Measurements from ENCODE around the gene STK39. TPM values are rescaled to one million over a fixed set of nuclear protein-coding genes. Genes with fewer than 3 reads are reported as not detected.

Gene STK39
- total RNA-seq, 1 experiment from 2014 or later: 56.9 TPM

DNA sequence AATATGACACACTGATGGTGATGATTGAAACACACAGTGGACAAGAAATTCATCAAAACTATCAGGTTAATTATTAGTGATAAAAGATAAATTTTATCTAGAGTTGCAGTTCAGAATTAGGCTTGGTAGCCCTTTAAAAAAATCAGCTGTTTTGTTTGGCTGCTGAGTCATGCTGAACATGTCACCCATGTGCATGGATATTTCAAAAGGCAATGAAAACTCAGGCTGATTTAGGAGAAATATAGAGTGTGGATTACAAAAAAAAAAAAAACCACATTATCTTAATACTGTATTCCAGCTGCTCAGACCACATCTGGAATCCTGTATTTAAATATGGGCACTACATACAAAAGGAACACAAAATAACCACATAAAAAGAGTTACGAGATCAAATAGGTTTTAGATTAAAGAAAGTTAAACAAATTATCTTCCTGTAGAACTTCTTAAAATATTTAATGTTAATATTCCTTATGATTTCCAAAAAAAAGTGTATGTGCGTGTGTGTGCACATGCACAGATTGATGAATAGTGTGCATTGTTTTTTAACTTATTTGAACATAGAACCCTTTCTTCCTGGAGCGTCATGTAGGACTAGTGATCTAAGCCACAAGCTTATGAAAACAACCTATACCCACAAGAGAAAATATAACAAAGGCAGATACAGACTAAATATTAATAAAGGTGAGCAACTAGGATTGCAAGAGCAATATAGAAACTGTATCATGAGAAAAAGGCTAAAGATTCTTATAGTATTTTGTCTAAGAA is 186.2 kb downstream of the STK39 start:
- Histone ChIP-seq H3K79me2 (ENCODE audit: low read length) (peaks cover 14% of the 10 kb centered on the region; the same call in 1 of the 2 replicates), H3K36me3 (ENCODE audit: insufficient read depth, low read length) (no peaks in the 10 kb centered on the region; the same call in 1 of the 2 replicates), H4K20me1 (ENCODE audit: insufficient read depth, low read depth, low read length) (no peaks in the 10 kb centered on the region), H2AFZ (ENCODE audit: low read length) (no peak overlapping the region), H3K9me2 (replicated peaks; ENCODE audit: insufficient read depth, low read length) (no peaks in the 10 kb centered on the region), H3K27me3 (ENCODE audit: low read length) (no peaks in the 10 kb centered on the region), H3K9me3 (ENCODE audit: low read length) (no peaks in the 10 kb centered on the region), H3K4me1 (ENCODE audit: low read length) (no peaks in the 10 kb centered on the region), H3K9ac (ENCODE audit: low read length) (no peak overlapping the region), H3K4me3 (ENCODE audit: low read length) (no peak overlapping the region), H3K27ac (ENCODE audit: low read length) (no peak overlapping the region), H3K4me2 (ENCODE audit: low read depth, low read length, poor library complexity, severe bottlenecking) (no peak overlapping the region)
- no peak for DNase-seq

DNA sequence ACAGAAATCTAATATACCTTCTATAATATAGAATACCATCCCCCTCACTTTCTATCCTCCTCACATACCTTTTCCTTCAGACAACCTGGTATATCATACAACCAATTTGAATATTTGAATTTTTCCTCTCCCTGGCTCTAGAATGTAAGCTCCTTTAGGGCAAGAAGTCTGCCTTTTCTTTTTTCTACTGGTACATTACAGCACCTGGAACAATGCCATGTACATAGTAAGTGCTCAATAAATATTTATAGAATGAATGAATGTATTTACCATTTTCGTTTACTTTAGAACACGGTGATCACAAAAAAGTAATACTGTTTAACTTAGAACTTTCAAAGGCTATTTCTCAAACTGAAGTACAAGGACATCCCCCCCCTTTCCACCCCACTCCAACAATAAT is 187.6 kb downstream of the STK39 start:
- peaks cover 17% of the 10 kb centered on the region; the same call in 1 of the 2 replicates for H3K79me2 ChIP-seq (ENCODE audit: low read length)
- no peaks in the 10 kb centered on the region for H3K27me3 ChIP-seq (ENCODE audit: low read length)
- H3K9me2 ChIP-seq (replicated peaks; ENCODE audit: insufficient read depth, low read length): no peaks in the 10 kb centered on the region
- no peak for DNase-seq
- H4K20me1 ChIP-seq (ENCODE audit: insufficient read depth, low read depth, low read length): no peaks in the 10 kb centered on the region
- no peaks in the 10 kb centered on the region for H3K4me1 ChIP-seq (ENCODE audit: low read length)
- H2AFZ ChIP-seq (ENCODE audit: low read length): no peak overlapping the region
- H3K9ac ChIP-seq (ENCODE audit: low read length): no peak overlapping the region
- H3K9me3 ChIP-seq (ENCODE audit: low read length): no peaks in the 10 kb centered on the region
- no peak overlapping the region for H3K4me2 ChIP-seq (ENCODE audit: low read depth, low read length, poor library complexity, severe bottlenecking)
- H3K36me3 ChIP-seq (ENCODE audit: insufficient read depth, low read length): no peaks in the 10 kb centered on the region; the same call in 1 of the 2 replicates
- no peak overlapping the region for H3K27ac ChIP-seq (ENCODE audit: low read length)
- no peak overlapping the region for H3K4me3 ChIP-seq (ENCODE audit: low read length)

GRCh38 chr2:168058675-168059074 is 188.7 kb downstream of the STK39 start:
- no peaks in the 10 kb centered on the region for H3K27me3 ChIP-seq (ENCODE audit: low read length)
- no peak overlapping the region for H3K4me2 ChIP-seq (ENCODE audit: low read depth, low read length, poor library complexity, severe bottlenecking)
- no peak overlapping the region for H3K9ac ChIP-seq (ENCODE audit: low read length)
- no peaks in the 10 kb centered on the region for H3K9me3 ChIP-seq (ENCODE audit: low read length)
- H3K36me3 ChIP-seq (ENCODE audit: insufficient read depth, low read length): no peaks in the 10 kb centered on the region; the same call in 1 of the 2 replicates
- no peak overlapping the region for H3K27ac ChIP-seq (ENCODE audit: low read length)
- H3K4me1 ChIP-seq (ENCODE audit: low read length): no peaks in the 10 kb centered on the region
- H4K20me1 ChIP-seq (ENCODE audit: insufficient read depth, low read depth, low read length): no peaks in the 10 kb centered on the region
- DNase-seq: no peak
- H3K79me2 ChIP-seq (ENCODE audit: low read length): peaks cover 13% of the 10 kb centered on the region; the same call in 1 of the 2 replicates
- no peaks in the 10 kb centered on the region for H3K9me2 ChIP-seq (replicated peaks; ENCODE audit: insufficient read depth, low read length)
- H3K4me3 ChIP-seq (ENCODE audit: low read length): no peak overlapping the region
- H2AFZ ChIP-seq (ENCODE audit: low read length): no peak overlapping the region

DNA sequence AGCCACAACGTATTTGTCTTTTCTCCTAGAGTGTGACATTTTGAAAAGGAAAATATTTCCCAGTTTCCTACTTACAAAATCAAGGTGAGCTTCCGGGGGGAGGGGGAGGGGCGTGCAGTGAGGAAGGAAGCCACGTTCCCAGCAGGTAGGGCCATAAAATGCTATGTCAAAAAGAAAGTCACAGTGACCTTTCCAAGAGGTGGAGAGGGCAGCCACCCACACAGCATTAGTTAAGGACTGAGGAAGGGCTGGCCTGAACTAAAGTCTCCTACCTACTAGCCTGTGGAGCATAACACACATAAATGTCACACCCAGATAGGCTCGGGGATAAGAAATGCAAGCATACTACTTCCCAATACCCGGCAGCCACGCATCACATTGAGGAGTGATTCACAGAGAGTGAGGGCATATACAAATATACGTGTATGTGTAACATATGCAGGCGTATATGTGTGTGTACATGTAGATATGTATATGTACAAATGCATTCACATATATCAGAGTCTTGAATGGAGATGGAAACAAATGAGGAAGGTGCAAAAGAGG is 191.1 kb downstream of the STK39 start:
- no peaks in the 10 kb centered on the region for H3K4me1 ChIP-seq (ENCODE audit: low read length)
- no peak for DNase-seq
- no peak overlapping the region for H3K27ac ChIP-seq (ENCODE audit: low read length)

GRCh38 chr2:168054657-168055056 is 192.7 kb downstream of the STK39 start:
- no peak for DNase-seq
- no peak overlapping the region for H3K4me2 ChIP-seq (ENCODE audit: low read depth, low read length, poor library complexity, severe bottlenecking)

More for the DNA sequence above, 191.1 kb downstream of the STK39 start:
- Histone ChIP-seq H2AFZ (ENCODE audit: low read length) (no peak overlapping the region), H3K4me3 (ENCODE audit: low read length) (no peak overlapping the region), H4K20me1 (ENCODE audit: insufficient read depth, low read depth, low read length) (no peaks in the 10 kb centered on the region), H3K9ac (ENCODE audit: low read length) (no peak overlapping the region), H3K9me3 (ENCODE audit: low read length) (no peaks in the 10 kb centered on the region), H3K79me2 (ENCODE audit: low read length) (peaks cover 12% of the 10 kb centered on the region; the same call in 1 of the 2 replicates), H3K4me2 (ENCODE audit: low read depth, low read length, poor library complexity, severe bottlenecking) (no peak overlapping the region), H3K36me3 (ENCODE audit: insufficient read depth, low read length) (no peaks in the 10 kb centered on the region), H3K9me2 (replicated peaks; ENCODE audit: insufficient read depth, low read length) (no peaks in the 10 kb centered on the region), H3K27me3 (ENCODE audit: low read length) (no peaks in the 10 kb centered on the region)

GRCh38 chr2:168053676-168054075 is 193.7 kb downstream of the STK39 start:
- Histone ChIP-seq H2AFZ (ENCODE audit: low read length) (no peak overlapping the region), H3K9me3 (ENCODE audit: low read length) (no peaks in the 10 kb centered on the region), H3K4me2 (ENCODE audit: low read depth, low read length, poor library complexity, severe bottlenecking) (no peak overlapping the region), H3K9ac (ENCODE audit: low read length) (no peak overlapping the region), H3K79me2 (ENCODE audit: low read length) (peaks cover 13% of the 10 kb centered on the region), H3K36me3 (ENCODE audit: insufficient read depth, low read length) (no peaks in the 10 kb centered on the region), H3K4me3 (ENCODE audit: low read length) (no peak overlapping the region), H3K27me3 (ENCODE audit: low read length) (no peaks in the 10 kb centered on the region), H4K20me1 (ENCODE audit: insufficient read depth, low read depth, low read length) (no peaks in the 10 kb centered on the region), H3K4me1 (ENCODE audit: low read length) (no peaks in the 10 kb centered on the region), H3K9me2 (replicated peaks; ENCODE audit: insufficient read depth, low read length) (no peaks in the 10 kb centered on the region), H3K27ac (ENCODE audit: low read length) (no peak overlapping the region)
- DNase-seq: no peak

More at GRCh38 chr2:168054657-168055056, 192.7 kb downstream of the STK39 start:
- Histone ChIP-seq H3K36me3 (ENCODE audit: insufficient read depth, low read length) (no peaks in the 10 kb centered on the region), H3K9me2 (replicated peaks; ENCODE audit: insufficient read depth, low read length) (no peaks in the 10 kb centered on the region), H3K27ac (ENCODE audit: low read length) (no peak overlapping the region), H3K79me2 (ENCODE audit: low read length) (peaks cover 12% of the 10 kb centered on the region; the same call in 1 of the 2 replicates), H2AFZ (ENCODE audit: low read length) (no peak overlapping the region), H3K9ac (ENCODE audit: low read length) (no peak overlapping the region), H3K4me1 (ENCODE audit: low read length) (no peaks in the 10 kb centered on the region), H4K20me1 (ENCODE audit: insufficient read depth, low read depth, low read length) (no peaks in the 10 kb centered on the region), H3K27me3 (ENCODE audit: low read length) (no peaks in the 10 kb centered on the region), H3K9me3 (ENCODE audit: low read length) (no peaks in the 10 kb centered on the region), H3K4me3 (ENCODE audit: low read length) (no peak overlapping the region)

DNA sequence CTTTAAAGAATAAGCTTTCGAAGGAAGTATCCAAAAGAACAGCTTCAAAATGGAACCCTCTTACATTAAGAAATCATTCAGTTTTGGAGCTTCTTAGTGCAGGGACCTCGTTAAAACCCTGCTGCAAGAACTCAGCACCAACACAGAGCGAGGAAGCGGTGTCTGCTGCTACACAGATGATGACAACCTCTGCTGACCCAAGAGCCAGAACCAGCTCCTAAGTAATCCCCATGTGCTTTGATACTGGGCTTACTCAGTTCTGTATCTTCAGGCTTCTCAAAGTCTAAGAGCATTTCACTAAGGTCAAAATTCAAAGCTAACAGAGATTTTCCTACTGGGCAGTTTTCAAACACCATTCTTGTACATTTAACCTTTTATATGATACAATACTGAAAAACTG is 194.6 kb downstream of the STK39 start:
- H3K9ac ChIP-seq (ENCODE audit: low read length): no peak overlapping the region
- peaks cover 2% of the 10 kb centered on the region for H3K4me1 ChIP-seq (ENCODE audit: low read length)
- H3K27ac ChIP-seq (ENCODE audit: low read length): no peak overlapping the region
- no peaks in the 10 kb centered on the region for H3K36me3 ChIP-seq (ENCODE audit: insufficient read depth, low read length)
- H3K4me3 ChIP-seq (ENCODE audit: low read length): no peak overlapping the region
- no peaks in the 10 kb centered on the region for H4K20me1 ChIP-seq (ENCODE audit: insufficient read depth, low read depth, low read length)
- no peaks in the 10 kb centered on the region for H3K9me3 ChIP-seq (ENCODE audit: low read length)
- H3K9me2 ChIP-seq (replicated peaks; ENCODE audit: insufficient read depth, low read length): no peaks in the 10 kb centered on the region
- no peak for DNase-seq
- H3K27me3 ChIP-seq (ENCODE audit: low read length): no peaks in the 10 kb centered on the region
- peaks cover 11% of the 10 kb centered on the region for H3K79me2 ChIP-seq (ENCODE audit: low read length)
- no peak overlapping the region for H2AFZ ChIP-seq (ENCODE audit: low read length)
- no peak overlapping the region for H3K4me2 ChIP-seq (ENCODE audit: low read depth, low read length, poor library complexity, severe bottlenecking)

DNA sequence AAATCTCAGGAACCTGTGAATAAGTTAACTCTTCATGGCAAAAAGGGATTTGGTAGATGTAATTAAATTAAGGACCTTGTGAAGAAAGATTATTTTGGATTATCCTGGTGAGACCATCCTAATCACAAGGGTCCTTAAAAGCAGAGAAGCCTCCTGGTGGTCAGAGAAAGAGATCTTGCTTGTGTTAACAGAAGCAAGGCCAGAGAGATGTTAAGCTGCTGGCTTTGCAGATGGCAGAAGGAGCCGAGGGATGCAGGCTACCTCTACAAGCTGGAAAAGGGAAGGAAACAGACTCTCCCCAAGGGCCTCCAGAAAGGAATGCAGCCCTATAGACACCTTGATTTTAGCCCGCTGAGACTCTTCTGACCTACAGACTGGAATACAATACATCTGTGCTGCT is 197.0 kb downstream of the STK39 start:
- Histone ChIP-seq H3K79me2 (ENCODE audit: low read length) (peaks cover 7% of the 10 kb centered on the region; the same call in 1 of the 2 replicates), H2AFZ (ENCODE audit: low read length) (no peak overlapping the region), H3K9ac (ENCODE audit: low read length) (no peak overlapping the region), H3K9me3 (ENCODE audit: low read length) (no peaks in the 10 kb centered on the region), H3K36me3 (ENCODE audit: insufficient read depth, low read length) (no peaks in the 10 kb centered on the region), H3K4me2 (ENCODE audit: low read depth, low read length, poor library complexity, severe bottlenecking) (no peak overlapping the region), H3K4me1 (ENCODE audit: low read length) (peaks cover 16% of the 10 kb centered on the region), H3K27ac (ENCODE audit: low read length) (no peak overlapping the region), H3K4me3 (ENCODE audit: low read length) (no peak overlapping the region), H3K9me2 (replicated peaks; ENCODE audit: insufficient read depth, low read length) (no peaks in the 10 kb centered on the region), H3K27me3 (ENCODE audit: low read length) (no peaks in the 10 kb centered on the region), H4K20me1 (ENCODE audit: insufficient read depth, low read depth, low read length) (no peaks in the 10 kb centered on the region)
- DNase-seq: no peak

Measured in Karpas-422 (cell line).